ENCODE results near the gene RFPL2.
"Not testable (repeated sequence)": the region's sequence is repeated elsewhere in the genome, so short reads cannot be mapped to it uniquely, and the experiment has no call there.

The RFPL2 gene

DNA sequence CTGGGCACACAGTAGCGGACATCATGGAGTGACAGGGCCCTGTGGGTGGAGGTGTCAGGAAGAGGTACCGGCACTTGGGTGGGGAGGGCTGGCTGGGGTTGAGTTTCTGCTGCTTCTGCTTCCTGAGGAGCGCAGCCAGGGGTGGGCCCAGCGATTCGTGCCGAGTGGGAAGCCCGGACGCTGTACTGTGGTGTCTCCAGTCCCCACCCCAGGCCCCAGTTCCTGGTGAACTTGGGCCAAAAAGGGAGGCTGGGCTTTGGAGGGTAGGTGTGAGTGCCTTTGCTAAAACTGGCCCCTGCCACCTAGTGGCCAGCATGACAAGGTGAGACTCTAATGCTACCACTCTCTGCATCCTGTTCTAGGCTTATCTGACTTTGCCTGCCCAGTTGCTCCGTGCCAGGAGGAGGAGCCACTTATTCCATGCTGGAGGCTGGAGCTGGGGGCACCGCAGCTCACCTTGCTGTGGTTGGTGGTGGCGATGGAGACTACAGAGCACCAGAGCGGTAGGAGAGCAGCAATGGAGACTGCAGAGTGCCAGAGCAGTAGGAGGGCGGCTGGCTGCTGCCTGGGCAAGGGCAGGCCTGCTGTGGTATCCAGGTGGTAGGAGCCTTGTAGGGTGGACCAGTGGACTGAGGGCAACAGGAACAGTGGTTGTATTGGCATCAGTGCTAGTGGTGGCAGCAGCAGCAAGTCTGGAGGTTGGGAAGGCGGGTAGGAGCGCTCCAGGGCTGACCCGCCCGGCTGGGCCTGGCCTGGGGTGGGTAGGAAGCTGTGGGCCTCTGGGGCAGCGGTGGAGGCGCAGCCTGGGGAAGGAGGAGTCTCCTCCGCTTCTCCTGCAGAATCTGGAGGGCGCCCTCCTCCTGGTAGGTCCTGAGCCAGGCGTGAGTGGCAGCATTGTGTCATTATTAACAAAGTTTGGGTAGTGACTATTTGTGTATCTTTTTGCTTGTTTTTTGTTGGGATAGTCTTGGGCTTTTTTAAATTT lies 2.2 kb upstream of the RFPL2 start:
- DNase-seq (ENCODE audit: insufficient read length, low spot score) (no peak), FAIRE-seq (no peak)

DNA sequence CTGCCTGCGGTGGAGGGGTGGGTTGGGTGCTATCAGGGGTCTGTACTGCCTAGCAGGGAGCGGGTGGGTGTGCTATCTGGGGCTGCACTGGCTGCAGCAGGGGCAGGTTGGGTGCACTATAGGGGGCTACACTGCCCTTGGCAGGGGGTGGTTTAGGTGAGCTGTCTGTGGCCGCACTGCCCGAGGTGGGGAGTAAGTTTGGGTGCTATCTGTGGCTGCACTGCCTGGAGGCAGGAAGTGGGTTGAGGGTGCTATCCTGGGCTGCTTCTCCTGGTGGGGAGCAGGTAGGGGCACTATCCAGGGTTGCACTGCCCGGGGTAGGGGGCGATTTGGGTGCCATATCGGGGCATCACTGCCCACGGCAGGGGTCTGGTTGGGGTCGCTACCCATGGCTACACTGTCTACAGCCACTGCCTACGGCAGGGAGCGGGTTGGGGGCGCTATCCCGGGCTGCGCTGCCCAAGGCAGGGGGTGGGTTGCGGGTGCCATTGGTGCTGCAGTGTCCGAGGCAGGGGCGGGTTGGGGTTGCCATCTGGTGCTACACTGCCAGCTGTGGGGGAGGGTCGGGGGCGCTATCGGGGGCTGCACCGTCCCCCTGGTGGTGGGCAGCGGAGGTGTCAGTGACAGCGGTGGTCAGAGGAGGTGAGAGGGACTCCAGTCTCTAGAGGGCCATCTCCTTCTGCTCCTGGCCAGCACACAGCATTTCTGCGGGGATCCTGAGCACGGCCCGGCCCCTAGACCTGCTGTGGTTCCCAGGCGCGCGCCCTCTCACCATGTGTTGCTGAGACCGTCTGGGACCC lies 1.3 kb upstream of the RFPL2 start:
- FAIRE-seq, result no peak
- DNase-seq (ENCODE audit: insufficient read length, low spot score), result no peak

DNA sequence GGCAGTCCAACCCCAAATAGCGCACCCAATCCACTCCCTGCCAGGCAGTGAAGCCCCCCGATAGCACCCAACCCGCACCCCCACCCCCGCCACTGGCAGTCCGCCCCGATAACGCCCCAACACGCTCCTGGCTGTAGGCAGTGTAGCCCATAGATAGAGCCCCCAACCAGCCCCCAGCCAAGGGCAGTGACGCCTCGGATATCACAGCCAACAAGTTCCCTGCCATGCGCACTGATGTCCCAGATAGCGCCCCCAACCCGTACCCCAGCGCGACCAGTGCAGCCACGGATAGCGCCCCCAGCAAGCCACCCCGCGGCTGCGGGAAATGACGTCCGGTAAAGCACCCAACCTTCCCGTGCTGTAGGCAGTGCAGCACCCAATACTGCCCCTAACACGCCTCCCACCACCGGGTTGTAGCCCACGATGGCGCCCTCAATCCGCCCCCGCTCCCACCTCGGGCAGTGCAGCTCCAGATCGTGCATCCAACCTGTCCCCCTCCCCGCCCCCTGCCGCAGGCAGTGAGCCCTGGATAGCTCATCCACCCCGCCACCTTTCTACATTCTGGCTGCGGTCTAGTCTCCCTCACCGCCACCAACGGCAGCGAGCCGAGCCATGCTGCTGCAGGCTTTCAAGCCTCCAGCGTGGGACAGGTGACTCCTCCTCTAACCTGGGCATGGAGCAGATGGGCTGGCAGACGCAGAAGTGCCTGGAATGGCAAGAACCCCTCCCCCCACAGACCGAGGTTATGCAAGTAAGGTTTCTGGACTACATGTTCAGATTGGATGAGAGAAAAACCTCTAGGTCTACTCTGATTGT lies 625 bp downstream of the RFPL2 start:
- no peak for DNase-seq (ENCODE audit: insufficient read length, low spot score)
- no peak for FAIRE-seq

DNA sequence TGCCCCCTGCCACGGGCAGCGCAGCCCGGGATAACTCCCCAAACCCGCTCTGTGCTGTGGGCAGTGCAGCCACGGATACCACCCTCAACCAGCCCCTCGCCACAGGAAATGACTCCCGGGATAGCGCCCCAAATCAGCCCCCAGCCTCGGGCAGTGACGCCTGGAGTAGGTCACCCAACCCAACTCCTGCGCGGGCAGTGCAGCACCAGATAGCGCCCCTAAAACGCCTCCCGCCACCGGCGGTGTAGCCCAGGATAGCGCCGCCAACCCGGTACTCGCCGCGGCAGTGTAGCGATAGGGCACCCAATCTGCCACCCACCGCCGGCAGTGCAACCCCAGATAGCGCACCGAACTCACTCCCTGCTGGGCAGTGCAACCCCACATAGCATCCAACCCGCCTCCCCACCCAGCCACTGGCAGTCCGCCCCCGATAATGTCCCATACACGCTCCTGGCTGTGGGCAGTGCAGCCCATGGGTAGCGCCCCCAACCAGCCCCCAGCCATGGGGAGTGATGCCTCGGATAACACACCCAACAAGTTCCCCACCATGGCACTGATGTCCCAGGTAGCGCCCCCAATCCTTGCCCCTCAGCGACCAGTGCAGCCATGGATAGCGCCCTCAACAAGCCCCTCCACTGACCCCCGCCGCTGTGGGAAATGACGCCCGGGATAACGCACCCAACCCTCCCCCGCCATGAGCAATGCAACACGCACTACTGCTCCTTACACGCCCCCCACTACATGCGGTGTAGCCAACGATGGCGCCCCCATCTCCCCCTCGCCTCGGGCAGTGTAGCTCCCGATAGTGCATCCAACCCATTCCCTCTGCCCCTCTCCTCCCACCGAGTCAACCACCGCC lies 1.5 kb downstream of the RFPL2 start:
- FAIRE-seq (no peak), DNase-seq (ENCODE audit: insufficient read length, low spot score) (no peak)

DNA sequence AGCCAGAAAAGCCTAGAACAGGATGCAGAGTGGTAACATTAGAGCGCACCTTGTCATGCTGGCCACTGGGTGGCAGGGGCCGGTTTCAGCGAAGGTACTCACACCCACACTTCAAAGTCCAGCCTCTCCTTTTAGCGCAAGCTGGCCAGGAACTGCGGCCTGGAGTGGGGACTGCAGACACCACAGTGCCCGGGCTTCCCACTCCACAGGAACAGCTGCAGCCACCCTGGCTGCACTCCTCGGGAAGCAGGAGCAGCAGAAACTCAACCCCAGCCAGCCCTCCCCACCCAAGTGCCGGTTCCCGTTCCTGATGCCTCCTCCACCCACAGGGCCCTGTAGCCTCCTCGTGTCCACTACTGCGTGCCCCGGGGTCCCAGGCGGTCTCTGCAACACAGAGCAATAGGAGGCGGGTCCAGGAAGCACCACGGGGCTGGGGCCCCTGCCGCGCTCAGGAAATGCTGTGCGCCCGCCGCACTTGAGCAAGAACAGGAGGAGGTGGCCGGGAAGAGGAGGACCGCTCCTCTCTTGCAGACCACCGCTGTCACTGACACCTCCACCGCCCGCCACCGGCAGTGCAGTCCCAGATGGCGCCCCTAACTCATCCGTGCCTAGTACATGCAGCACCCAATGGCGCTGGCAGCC lies 2.2 kb downstream of the RFPL2 start:
- FAIRE-seq (no peak), DNase-seq (ENCODE audit: insufficient read length, low spot score) (peak; percentile 50)

DNA sequence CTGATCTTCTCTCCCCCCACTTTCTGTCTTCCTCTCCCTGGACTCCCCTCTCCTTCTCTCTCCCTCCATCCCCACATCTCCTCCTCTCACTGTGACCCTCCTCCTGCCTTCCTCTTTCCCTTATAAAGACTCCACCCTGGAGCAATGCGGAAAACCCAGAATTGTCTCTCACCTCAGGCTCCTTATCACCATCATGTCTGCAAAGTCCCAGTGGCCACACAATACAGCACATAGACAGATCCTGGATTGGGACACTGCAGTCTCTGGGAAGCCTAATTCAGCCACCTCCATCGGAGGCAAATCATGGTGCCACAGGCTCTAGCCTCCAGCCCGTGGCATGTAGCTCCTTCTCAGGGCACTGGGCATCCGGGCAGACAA lies 2.7 kb downstream of the RFPL2 start:
- DNase-seq (ENCODE audit: insufficient read length, low spot score), result no peak
- no peak for FAIRE-seq

DNA sequence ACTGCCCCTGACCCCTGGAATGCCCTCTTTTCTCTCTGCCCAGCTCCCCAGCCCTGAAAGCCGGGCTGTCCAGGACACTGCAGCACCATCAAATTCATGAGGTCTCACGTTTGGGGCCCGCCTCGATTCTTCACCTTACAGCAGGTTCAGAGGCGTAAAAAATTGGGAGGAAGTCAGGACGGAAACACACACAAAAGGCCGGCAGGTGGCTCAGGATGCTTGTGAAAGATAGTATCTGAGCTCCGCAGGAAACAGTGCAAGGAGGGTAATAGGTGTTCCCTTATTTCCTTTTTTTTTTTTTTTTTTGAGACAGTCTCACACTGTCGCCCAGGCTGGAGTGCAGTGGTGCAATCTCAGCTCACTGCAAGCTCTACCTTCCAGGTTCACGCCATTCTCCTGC lies 4.1 kb downstream of the RFPL2 start:
- FAIRE-seq, result no peak
- no peak for DNase-seq (ENCODE audit: insufficient read length, low spot score)

DNA sequence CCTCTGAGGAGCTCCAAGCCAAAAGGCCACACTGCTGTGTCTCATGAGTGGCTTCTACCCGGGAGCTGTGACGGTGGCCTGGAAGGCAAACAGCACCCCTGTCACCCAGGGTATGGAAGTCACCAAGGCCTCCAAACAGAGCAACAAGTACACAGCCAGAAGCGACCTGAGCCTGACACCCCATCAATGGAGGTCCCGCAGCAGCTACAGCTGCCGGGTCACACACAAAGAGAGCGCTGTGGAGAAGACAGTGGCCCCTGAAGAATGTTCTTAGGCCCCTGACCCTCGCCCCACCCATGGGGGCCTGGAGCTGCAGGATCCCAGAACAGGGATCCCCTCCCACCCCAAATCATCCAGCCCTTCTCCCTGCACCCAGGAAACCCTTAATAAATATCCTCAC lies 4.9 kb downstream of the RFPL2 start:
- no peak for FAIRE-seq
- no peak for DNase-seq (ENCODE audit: insufficient read length, low spot score)

DNA sequence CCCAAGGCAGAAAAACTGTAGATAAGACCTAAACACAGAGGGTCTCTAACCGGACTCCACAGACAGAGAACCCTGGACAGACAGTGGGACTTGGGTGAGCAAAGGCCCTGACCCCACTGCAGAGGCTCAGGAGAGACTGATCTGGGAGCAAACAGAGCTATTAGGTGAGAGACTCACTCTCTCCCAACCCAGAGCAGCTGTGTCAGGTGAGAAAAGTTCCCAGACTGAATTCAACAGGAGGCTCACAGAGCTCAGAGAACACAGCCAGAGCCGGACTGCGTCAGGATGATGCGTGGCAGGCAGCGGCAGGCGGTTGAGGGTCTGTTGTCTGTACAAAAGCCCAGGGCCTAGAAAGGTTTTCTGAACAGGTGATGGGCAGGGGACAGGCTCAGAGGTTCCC lies 5.5 kb downstream of the RFPL2 start:
- FAIRE-seq (no peak), DNase-seq (ENCODE audit: insufficient read length, low spot score) (no peak)

DNA sequence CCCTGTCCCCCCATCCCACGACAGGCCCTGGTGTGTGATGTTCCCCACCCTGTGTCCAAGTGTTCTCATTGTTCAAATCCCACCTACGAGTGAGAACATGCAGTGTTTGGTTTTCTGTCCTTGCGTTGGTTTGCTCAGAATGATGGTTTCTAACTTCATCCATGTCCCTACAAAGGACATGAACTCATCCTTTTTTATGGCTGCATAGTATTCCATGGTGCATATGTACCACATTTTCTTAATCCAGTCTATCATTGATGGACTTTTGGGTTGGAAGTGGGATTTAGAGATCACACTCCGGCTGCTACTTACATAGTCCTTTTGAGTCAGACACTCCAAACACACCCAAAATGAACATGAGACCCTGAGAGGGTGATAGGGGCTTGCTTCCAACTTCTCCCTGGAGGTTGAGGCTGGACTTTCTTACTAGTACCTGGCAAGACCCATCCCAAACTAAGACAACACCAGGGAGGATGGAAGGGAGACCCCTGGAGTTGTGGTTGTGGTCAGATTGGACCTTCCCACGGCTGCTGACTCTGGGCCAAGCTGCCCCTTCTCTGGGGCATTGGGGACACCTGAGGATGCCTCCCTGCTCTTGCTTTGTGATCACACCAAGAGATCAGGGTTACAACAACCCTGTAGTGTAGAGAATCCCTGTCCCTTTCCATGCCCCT lies 7.2 kb downstream of the RFPL2 start:
- FAIRE-seq; DNase-seq (ENCODE audit: insufficient read length, low spot score): not testable (repeated sequence)

DNA sequence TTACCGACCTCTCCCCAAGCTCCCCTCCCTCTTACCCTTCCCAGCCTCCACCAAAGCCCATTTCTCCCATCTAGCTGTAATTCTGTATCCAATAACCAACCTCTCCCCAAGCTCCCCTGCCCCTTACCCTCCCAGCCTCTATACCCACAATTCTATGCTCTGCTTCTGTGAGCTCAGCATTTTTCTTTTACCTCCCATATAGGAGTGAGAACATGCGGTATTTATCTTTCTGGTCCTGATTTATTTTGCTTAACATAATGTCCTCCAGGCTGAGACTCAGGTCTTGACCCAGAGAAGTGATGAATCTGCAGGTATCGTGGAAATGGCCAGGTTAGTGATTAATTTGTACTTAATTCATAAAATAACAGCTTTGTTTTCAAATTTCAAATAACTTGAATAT lies 9.0 kb downstream of the RFPL2 start:
- not testable (repeated sequence) for DNase-seq (ENCODE audit: insufficient read length, low spot score); FAIRE-seq

DNA sequence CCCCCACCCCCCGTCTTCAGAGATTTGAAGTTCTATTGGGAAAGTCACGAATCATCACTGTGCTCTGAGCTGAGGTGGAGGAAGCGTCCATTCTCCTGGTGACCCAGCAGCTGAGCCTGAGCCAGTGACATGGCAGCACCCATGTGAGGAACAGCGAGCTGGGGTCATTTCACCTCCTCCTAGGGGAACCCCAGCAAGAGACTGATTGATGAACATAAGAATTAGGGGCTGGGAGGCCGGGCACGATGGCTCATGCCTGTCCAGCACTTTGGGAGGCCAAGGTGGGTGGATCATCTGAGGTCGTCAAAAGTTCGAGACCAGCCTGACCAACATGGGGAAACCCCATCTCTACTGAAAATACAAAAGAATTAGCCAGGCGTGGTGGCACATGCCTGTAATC lies 11.5 kb downstream of the RFPL2 start:
- not testable (repeated sequence) for DNase-seq (ENCODE audit: insufficient read length, low spot score); FAIRE-seq

DNA sequence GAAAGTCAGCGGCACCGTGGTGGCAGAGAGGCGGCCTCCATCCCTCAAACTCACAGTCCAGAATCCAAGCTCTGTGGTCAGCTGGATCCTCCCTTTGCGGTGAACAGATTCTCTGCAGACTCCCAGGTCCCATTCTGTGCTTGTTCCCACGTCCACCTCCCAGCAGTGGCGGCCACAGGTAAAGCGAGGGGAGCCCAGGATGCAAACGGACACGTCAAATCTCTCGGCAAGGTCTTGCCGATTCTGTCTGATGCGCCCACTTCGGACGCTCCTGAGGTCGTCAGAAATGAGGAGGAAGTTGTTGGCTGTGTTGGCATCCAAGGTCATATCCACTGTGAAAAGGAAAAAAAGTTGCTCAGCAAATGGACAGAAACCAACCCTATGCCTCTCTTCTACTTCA lies 13.9 kb downstream of the RFPL2 start:
- FAIRE-seq; DNase-seq (ENCODE audit: insufficient read length, low spot score): not testable (repeated sequence)

DNA sequence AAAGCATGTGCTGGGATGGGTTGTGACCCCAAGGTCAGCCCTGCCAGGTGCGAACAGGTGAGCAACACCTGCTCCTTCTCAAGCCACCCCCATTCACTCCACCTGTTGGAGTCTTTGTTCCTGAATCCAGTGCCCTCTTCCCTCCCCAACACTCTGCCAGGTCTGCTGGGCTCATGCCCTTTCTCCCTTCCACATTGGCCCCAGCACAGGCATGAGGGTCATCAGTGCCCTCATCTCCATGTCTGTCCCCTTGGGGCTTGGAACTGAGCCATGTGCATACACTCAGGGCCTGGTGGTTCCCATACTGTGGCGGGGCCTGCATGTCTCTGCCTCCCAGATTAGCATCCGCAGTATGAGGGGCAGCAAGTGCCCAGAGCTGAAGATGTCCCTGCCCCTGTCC lies 19.1 kb downstream of the RFPL2 start:
- FAIRE-seq (no peak), DNase-seq (ENCODE audit: insufficient read length, low spot score) (no peak)

DNA sequence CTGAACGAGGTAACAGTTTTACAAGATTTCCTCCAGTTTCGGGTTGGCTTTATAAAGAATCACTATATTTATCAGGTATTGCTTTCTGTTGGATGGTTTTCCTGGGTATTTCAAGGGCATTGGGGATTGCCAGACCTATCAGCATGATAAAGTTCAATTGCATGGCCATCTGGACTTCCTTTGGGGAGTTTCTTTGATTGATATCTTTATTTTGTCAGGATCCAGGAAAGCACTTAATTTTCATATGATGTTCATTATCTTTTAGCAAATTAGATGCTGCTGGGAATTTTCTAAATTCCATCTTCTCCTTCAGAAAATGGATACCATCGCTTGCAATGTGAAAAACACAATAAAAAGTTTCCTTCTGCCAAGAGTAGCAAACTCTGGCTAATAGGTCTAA lies 21.2 kb downstream of the RFPL2 start:
- FAIRE-seq, result no peak
- no peak for DNase-seq (ENCODE audit: insufficient read length, low spot score)

DNA sequence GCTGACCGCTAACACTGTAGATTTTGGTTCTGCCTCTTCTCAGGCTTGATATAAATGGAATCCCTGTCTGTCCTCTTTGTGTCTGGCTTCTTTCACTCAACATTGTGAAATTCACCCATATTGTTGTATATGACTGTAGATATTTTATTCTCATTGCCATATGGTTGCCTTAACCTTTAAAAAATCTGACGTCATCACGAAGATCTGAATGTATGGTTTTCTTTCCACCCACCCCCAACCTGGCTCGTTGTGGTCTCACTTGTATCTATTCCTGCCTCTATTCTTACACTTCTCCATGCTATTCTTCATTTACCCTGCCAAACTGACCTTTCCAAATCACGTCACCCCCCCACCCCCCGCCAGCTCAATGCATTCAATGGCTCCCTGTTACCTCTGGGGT lies 23.8 kb downstream of the RFPL2 start:
- DNase-seq (ENCODE audit: insufficient read length, low spot score) (no peak), FAIRE-seq (no peak)

DNA sequence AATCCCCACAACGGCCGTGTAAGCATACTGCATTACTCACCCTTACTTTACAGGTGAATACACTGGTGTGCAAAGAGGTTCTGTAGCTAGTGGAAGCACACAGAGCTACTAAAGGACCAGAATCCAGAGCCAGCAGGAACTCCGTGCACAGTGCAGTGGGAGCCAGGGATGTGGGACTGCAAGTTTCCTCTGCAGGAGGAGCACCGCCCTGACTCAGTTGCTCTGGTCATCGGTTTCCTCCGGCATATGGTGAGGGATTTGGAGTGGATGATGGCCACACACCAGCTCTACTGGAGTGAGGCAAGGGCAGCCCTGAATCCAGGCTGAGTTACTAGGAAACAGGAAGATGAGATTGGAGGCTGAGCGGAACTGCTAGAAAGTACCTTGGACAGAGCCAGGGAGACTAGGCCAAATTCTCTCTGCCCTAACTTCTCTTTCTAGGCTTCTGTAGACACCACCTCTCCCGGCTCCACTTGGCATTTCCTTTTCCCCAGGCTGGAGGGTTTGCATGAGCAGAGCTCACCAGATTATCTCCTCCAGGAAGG lies 27.6 kb downstream of the RFPL2 start:
- DNase-seq (ENCODE audit: insufficient read length, low spot score) (no peak), FAIRE-seq (no peak)

Data from GM19239 (cell line).